Stimulated activated CD4-positive, alpha-beta T cell treated with anti-CD3 and anti-CD28 coated beads, Interleukin-1b, Interleukin-23, amount 100 ng/mL, for 1 hour (primary cell): ENCODE results near the gene RPTOR.

Source experiments
- DNase-seq, 2 donors: peaks; one replicate each; pipeline ENCODE4 v3.0.0-alpha.2; 2020; ENCODE audit warnings: low read depth in 2 of 2

Gene RPTOR

DNA sequence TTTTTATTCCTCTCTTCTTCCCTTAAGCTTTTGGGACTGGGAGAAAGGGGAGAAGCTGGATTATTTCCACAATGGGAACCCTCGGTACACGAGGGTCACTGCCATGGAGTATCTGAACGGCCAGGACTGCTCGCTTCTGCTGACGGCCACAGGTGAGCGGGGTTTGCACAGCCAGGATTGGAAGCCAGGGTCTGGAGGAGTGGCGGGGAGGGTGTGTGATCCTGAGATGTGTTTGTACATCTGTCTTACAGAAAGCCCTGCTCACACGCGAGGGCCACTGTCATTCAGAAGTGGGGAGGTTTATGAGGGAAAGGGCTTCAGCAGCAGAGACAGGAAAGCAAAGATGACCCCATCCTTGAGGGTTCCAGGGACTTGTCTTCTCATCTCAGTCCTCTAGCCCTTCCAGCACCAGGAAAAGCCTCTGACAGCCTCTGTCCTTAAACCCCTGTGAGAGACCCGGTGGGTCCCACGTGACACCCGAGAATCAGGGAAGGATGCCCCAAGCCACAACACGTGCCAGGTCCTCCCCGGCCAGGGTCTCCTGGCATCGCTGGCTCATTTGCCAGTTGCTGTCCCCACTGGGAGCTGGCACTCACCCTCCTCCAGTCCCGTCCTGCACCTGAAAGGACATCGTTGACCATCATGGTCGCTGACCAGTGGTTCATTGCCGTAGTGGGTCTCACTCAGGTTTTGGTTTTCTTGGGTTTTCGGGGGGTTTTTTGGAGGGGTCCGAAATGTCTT, 402.7 kb downstream of the RPTOR start:
- DNase-seq, result no peak

DNA sequence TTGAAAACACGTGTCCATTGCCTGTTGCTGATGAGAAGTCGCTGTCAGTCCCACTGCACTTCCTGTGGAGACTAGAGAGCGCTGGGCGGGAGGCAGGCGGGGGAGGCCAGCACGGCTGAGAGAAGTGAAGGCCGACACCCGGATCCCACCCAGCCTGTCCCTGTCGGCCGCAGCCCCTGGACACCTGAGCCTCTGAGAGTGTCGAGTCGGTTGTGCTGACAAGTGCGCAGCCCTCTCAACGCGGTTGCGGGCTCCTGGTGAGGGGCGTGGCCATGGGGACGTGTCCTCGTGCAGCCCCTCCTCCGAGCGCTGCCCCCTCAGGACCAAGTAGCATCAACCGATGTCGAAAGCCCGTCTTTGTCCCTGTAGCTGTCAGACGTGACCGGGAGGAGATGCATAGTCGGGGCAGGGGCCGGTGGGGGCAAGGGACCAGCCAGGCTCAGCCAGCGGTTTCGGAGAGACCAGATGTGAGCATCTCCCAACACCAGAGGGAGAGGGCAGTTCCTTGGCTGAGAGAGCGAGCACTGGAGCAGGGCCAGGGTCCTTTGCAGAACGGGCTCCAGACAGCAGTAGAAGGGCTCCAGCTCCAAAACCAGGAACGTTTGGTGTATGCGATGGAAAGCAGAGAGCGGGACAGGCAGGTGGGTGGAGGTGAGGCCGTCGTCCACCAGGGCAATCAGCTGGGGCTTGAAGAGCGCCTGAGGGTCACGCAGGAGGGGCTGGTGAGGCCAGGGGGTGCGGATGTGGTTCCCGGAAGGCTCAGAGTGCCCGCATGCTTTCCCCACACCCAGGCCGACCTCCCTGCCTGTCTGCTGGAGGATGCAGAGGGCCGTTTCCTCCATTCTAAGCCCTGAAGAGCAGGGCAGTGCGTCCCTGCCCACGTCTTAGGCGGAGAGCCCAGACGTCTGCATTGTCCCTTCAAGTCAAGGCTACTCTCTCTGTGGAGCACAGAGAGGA, 403.7 kb downstream of the RPTOR start:
- DNase-seq, result no peak

DNA sequence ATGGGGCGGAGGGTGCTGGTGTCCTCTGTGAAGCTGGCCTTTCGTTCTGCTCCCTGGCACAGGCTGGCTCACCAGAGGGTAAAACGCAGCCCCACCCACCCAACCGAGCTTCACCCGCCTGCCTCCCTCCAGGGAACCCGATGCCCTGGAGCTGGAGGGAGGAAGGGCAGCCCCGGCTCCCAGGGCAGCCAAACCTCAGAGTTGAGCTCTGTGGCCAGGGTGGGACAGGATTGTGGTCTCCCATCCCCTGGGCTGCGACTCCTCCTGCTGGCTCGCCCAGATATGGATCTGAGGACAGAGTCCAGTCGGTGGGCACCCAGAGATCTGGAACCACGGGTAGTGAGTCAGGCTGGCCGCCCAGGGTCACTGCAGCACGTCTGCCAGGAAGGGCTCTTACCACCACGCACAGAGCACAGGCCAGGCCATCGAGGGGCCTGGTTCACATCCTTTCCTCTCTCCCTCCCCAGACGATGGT, 404.4 kb downstream of the RPTOR start:
- DNase-seq, result no peak

GRCh38 chr17:80949451-80950421, 405.1 kb downstream of the RPTOR start:
- DNase-seq, result no peak

DNA sequence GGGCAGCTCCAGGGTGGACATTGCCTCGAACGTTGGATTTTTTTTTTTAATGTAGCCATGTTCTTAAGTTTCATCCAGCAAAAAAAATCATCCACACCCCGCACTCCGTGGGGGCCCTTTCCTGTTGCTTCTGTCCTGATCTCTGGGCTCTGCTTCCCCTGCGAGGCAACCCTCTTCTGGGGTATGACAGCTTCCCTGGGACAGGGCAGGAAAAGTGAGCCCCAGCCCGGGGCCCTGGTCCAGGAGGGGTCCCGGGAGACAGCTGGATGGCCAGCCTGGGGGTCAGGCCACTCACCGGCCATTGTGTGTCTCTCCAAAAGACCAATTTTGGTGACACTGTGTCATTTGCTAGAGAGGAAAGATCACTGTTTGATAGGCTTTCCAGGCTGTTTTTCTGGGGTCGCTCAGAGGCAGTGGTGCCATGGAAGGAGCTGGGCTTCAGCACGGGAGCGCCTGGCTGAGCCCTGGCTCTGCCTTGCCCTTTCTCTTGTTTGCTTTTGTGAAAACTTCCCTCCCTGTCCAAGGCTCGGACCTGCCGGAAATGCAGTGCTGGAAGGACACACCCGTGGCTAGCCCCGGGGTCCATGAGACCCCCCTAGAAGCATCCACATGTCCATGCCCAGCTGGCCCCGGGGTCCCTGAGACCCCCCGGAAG, 406.0 kb downstream of the RPTOR start:
- DNase-seq, result no peak

- no peak for DNase-seq
These were observed 406.8 kb downstream of the RPTOR start for GRCh38 chr17:80951121-80952090.

- no peak for DNase-seq
These were observed 407.7 kb downstream of the RPTOR start for GRCh38 chr17:80952291-80952690.

DNA sequence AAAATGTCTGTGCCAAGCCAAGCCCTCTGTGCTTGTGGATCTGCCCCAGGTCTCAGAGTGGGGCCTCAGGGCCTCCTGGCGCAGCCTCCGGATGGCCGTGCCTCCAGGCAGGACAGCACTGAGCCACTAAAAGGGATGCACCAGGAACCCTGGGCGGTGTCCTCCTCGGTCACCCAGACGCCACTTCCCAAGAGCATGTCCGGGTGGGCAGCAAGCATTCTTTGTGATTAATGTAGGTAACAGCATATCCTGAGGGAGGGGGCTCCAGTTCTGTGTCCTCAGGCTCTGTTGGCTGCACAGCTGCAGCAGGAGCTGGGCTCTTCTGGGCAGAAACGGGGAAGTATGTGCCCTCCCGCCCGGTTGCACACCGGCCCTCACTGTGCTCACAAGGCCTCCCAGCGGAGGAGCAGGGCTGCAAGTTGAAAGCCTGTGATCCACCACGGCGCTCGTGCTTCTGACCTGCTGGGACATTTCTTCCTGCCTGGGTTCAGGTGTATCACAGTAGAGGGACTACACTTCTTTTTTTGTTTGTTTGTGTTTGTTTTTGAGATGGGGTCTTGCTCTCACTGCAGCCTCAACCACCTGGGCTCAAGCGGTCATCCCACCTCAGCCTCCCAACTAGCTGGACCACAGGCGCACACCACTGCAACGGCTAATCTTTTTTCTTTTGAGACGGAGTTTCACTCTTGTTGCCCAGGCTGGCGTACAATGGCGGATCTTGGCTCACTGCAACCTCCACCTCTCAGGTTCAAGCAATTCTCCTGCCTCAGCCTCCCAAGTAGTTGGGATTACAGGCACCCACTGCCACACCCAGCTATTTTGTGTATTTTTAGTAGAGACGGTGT, 409.1 kb downstream of the RPTOR start:
- no peak for DNase-seq

- no peak for DNase-seq
These were observed 410.4 kb downstream of the RPTOR start for GRCh38 chr17:80955078-80955477.

GRCh38 chr17:80955671-80956280, 411.1 kb downstream of the RPTOR start:
- DNase-seq, result no peak

- DNase-seq, result no peak
These were observed 411.9 kb downstream of the RPTOR start for GRCh38 chr17:80956321-80957190.

GRCh38 chr17:80957461-80957941, 412.9 kb downstream of the RPTOR start:
- no peak for DNase-seq

- DNase-seq, result no peak
These were observed 414.8 kb downstream of the RPTOR start for GRCh38 chr17:80959330-80960036.

DNA sequence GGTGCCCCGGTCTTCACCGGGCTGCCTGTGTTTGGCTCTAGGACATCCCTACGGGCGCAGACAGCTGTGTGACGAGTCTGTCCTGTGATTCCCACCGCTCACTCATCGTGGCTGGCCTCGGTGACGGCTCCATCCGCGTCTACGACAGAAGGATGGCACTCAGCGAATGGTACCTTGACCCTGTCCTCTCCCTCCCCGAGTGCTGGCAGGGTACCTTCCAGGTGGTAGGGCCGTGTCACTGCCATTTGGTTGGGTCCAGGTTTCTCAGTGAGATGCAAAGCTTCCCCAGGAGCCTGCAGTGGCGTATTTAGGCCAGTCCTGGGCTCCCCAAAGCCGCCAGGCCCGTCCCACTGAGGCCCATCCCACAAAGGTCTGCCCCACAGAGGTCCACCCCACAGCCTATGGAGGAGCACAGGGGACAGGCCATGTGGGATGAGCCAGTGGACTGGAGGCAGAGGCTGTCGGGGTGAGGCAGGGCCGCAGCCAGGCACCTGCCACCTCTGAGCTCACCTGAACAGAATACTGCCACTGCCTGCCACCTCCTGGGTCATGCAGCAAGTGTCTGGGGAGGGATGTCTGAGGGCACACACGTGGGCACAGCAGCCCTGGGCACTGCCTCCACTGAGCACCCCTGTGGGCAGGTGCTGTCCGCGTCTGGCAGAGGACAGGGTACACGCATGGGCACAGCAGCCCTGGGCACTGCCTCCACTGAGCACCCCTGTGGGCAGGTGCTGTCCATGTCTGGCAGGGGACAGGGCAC, 415.6 kb downstream of the RPTOR start:
- no peak for DNase-seq

DNA sequence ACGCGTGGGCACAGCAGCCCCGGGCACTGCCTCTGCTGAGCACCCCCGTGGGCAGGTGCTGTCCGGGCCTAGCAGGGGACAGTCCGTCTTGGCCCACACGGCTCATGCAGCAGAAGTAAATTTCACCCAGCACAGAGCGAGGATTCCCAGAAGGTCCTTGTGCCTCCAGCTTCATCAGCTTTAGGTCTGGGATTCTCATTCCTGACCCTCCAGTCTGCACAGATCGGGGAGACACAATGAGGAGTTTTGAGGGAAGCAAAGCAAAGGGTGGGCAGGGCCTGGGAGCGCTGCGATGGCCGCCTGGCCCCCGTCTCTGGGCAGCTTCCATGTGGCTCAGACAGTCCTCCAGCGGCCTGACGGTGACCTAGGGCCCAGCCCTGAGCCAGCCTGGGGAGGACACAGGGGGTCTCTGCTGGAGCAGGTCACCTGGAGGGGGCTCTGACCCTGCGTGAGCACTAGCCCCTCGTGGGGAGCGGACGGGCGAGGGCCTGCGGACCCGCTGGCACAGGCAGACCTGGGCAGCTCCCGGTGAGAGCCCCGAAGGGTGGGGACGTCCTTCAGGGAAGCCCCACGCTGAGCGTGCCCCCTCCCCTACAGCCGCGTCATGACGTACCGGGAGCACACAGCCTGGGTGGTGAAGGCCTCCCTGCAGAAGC, 416.3 kb downstream of the RPTOR start:
- no peak for DNase-seq
